Dedifferentiated amniotic fluid mesenchymal stem cell (primary cell): Measurements from ENCODE around the gene ZNF530.
A peak's percentile ranks its signal among the peaks of the same experiment; 100 is the strongest.

Experiments used
- DNase-seq: peaks from one replicate; pipeline ENCODE4 v3.0.0-alpha.2; 2016; ENCODE audit errors: extremely low spot score

ZNF530 gene

DNA sequence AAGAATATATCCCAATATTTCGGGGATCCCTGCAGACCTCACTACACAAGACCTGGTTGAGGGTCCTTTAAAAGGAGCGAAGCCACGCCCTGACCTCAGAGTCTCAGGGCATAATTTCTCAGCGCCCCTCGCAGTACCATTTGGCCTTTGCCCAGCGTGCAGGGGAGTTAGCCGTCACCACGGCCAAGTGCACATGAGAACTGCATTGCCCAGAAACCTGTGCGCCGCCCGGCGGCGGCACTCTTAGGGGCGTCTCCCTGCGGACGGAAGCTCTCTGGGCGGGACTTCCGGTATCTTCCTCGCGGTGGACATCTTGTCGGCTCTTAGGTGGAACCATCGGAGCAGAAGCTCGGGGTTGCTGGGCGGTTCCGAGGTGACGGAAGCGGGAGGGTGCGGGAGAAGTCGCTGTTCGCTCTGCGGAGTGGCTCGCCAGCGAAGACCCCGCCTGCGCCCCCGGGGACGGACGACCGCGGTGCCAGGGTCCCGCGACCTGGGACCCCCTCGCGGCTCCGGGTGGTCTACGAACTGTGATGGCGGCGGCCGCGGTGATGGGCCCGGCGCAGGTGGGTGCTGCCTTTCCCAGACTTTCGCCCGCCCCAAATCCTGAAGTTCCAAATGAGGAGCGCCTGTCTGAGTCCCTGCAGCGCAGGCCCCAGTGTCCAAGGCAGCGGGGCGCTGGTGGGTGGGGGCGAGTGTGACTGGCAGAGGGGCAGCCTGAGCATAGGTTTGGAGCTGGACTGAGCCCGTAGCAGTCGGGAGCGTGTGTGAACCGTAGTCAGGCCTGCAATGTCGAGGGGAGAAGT, 14.5 kb downstream of the ZNF530 start, which contains the start of gene ZNF134:
Gene ZNF134 (plus strand): TSS at position 302 of the 803 bp plus-strand sequence. CDS start 5,227 bp downstream, outside the sequence.
- DNase-seq, result peak; percentile 85

DNA sequence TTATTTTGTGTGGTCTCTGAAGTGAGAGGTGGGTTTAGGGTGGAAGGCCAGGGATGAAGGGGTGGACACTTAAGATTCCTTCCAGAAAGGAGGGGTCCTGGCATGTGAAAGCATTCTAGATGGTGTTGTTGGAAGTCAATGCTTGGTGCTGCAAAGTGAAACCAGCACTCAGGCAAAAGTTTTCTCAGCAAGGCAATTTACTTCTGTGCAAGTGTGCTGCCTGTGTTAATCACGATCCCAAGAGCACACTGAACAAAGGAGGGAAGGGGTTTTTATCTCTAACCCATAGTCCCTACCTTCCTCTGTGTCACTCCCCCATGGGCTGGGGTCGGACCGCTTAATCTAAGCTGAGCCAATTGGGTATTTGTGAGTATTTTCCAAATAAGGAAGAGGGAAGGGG, 15.7 kb downstream of the ZNF530 start:
- DNase-seq, result no peak

DNA sequence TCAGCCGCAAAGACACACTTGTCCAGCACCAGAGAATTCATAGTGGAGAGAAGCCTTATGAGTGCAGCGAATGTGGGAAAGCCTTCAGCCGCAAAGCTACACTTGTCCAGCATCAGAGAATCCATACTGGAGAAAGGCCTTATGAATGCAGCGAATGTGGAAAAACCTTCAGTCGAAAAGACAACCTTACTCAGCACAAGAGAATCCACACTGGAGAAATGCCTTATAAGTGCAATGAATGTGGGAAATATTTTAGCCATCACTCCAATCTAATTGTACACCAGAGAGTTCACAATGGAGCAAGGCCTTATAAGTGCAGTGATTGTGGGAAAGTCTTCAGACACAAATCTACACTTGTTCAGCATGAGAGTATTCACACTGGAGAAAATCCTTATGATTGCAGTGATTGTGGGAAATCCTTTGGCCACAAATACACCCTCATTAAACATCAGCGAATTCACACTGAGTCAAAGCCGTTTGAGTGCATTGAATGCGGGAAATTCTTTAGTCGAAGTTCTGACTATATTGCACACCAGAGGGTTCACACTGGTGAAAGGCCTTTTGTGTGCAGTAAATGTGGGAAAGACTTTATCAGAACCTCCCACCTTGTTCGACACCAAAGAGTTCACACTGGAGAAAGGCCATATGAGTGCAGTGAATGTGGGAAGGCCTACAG, 21.1 kb downstream of the ZNF530 start:
- no peak for DNase-seq

DNA sequence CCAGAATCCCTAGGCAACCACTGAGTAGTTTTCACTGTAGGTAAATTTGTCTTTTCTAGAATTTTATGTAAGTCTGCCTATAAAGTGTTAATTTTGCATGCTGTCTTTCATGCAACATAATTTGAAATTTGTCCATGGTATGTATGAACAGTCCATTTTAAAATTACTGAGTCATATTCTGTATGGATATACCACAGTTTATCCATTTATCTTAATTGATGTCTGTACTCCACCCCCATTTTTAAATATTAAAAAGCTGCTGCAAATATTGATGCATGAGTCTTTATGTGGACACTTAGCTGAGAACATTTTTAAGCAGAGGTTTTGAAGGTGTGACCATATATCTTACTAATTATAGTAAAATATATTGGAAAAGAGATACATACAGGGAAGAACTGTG, 23.4 kb downstream of the ZNF530 start:
- no peak for DNase-seq

DNA sequence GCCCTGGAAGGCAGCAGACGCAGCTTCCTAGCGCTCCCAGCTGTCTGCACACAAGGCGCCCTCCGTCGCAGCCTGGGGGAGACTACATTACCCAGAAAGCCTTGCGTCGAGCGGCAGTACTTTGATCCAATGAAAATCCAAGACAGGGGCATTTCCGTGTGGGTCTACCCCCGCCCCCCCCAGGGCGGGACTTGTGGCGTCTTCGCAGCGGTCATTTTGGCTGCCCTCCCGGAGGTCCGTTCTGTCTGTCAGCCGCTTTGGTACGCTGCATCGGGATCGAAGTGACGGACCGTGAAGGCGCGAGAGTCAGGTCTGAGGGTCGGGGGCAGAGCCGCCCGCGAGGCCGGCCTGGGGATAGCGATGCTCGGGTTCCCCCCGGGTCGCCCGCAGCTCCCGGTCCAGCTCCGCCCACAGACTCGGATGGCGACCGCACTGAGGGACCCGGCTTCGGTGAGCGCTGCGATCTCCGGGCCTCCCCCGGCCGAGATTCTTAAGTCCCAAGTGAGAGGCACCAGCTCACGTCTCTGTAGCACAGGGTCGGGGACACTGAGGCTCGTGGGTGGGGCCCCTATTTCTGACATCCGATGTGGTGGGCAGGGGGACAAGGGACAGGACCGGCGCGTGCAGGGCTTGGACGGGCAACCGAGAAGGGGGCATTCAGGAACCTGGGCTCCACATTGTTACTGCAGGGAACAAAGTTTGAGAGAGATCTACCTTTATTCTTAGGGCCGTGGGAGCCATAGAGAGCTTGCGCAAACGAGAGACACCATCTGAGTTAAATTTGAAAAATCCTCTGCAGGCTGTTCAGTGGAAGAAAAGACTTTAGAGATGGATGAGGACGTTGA, 33.5 kb downstream of the ZNF530 start, which contains the start of gene ZNF211:
Gene ZNF211 (plus strand): TSS at position 182 of the 845 bp plus-strand sequence. CDS start 179 bp downstream, at position 361.
- peak; percentile 95 for DNase-seq

DNA sequence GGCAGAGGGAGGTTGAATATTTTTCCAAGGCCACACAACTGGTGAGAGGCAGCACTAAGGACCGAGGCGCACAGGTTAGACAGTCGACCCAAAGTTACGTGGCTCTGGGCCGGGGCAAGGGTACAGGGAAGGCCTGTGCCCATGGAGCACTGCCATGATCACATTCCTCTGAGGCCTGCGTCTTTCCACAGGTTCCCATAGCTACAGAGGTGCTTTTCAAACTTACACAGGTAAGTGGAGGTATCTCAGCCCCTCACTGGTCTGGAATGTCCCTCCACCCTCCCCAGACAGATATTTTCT, 34.1 kb downstream of the ZNF530 start:
- no peak for DNase-seq

DNA sequence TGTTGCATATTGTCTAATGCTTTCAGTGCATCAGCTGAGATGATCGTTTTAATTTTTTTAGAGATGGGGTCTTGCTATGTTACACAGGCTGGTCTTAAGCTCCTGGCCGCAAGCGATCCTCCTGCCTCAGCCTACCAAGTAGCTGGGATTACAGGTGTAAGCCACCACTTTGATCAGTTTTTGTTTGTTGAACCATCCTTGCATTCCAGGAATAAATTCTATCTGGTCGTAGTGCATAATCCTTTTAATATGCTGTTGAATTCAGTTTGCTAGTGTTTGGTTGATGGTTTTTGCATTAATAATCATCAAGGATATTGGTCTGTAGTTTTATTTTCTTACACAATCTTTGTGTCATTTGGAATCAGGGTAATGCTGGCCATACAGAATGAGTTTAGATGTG, 37.7 kb downstream of the ZNF530 start:
- no peak for DNase-seq

DNA sequence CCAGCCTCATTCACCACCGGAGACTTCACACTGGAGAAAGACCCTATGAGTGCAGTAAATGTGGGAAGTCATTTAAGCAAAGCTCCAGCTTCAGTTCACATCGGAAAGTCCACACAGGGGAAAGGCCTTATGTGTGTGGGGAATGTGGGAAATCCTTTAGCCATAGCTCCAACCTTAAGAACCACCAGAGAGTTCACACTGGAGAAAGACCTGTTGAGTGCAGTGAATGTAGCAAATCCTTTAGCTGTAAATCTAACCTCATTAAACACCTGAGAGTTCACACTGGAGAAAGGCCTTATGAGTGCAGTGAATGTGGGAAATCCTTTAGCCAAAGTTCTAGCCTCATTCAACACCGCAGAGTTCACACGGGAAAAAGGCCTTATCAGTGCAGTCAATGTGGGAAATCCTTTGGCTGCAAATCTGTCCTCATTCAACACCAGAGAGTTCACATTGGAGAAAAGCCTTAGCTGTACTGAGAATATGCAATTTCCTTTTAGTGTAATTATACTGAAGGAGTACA, 42.1 kb downstream of the ZNF530 start:
- no peak for DNase-seq

DNA sequence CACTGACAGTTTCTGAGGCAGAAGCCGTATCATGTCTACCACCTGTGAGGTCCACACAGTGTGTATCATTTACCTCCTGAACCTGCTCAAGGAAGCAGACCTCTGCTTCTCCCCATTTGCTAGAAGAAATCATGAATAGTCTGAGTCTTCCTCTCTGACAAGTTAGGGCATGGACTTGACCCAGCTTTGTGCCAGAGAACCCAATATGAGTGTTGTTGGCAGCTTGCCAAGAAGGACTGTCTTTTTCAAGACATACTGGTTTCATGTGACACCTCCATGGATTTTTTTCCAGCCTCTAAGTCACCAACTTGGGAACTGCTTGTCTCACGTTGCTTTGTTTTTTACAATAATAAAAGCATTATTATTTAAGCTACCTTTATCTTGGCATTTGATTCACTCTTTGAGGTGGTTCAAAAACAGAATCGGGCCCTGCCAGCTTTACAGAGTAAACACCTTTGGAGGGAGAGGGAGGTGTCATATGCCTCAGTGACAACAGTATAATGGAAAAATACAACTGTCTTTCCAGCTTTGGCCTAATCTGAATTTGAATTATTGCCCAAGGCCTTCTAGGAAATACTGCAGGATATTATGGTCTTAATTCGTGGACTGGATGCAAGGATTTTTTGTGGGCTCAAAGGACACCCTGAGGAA, 42.8 kb downstream of the ZNF530 start:
- DNase-seq, result no peak

DNA sequence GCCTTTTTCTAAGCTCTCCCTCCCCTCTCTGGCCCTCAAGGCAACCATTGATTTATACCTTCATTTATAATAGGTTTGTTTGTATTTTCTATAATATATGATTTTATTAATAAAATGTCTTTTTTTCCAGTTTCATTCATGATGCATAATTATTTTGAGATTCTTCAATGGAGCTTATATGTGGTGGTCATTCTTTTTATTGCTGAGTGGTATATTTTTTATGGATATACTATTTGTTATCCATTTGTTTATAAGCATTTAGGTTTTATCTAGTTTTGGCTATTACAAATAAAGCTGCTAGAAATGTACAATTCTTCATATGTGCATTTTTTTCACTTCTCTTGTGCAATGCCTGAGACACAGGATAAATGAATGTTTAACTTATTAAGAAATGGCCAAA, 44.0 kb downstream of the ZNF530 start:
- no peak for DNase-seq

DNA sequence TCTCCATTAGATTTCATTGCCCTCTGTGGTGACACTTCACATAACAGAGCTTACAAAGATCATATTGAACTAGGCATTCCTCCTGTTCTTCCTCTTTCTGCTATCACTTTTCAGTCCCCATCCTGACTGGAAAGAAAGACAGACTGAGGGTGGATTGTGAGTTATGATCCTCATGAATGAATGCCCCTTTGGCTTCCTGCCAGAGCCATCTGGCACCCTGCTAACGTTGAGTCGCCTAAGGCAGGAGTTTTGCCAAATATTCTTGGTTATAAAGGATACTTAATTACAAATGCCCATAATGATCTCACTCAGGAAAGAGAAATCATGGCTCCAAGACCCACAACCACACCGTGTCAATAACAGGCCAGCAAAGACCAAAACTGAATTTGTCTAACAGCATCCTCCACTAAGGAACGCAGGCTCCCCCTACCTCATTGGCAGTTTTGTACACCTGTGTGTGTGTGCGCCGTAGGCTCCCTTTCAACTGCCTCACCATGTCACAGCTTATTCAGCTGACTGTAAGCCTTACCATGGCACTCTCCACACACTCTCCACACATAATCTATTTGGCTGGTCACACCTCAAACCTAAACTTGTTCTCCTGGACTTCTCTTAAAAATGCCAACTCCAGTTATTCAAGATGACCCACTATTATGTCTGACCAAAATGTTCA, 48.8 kb downstream of the ZNF530 start:
- DNase-seq, result no peak

DNA sequence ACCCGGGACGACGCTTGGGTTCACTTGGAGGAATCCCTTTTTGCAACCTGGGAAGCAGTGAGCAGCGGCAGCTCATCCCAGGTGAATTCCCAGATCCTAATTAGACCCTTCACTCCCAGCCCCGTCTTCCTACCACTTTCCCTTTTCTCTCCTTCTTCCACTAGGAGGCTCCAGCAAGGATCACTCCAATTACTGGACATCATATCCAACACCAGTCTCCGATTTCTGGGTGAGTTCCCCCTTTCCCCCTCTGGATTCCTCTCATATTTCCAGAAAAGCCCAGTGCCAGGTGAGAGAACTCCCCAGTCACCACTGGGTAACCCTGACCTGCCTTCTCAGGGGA, 51.9 kb downstream of the ZNF530 start:
- DNase-seq, result no peak

DNA sequence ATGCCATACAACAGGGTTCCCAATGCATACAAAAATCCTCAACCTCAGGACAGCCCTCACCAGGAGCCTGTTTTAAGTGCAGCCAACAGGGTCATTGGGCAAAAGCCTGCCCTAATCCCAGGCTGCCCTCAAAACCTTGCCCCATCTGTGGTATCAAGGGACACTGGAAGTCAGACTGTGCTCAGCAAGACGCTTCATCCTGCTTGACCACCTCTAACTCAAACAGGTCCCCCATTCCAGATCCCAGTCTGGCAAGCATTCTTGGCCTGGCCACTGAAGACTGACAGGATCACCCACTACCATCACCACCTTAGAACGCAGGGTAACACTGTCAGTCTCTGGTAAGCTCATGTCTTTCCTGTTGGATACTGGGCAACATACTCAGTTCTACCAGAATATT, 54.0 kb downstream of the ZNF530 start:
- no peak for DNase-seq

DNA sequence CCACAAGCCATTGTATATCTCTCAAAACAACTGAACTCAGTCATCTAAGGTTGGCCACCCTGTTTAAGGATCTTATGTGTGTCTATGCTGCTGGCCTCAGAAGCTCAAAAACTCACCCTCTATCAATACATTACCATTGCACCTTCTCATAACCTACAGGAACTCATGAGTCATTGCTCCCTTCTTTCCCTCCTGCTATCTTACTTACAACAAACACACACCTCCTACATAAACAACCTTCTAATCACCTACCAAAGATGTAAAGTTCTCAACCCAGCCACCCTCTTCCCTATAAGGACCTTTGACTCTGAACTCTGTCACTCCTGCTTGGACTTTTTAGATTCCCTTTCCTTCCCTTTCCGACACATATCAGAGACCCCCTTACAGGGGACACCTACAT, 55.8 kb downstream of the ZNF530 start:
- no peak for DNase-seq

DNA sequence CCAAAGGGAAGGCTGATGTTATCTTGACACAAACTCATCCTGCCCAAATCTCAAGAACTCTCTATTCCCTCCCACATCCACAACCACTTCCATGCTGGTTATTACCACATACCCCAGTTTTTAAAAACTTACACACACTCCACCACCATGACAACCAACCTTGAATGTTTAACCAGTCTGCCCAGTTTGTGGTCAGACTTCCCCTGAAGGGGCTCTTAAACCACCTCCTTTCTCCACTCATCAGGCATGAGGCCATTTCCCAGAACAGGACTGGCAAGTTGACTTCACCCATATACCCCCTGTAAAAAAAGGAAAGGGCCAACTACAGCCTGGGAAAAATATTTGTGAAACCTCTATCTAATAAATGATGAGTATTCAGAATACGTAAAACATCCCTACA, 56.7 kb downstream of the ZNF530 start:
- no peak for DNase-seq
